Neuronal stem cell (in vitro differentiated cells): ENCODE results near the gene SYCP3. TPM values are rescaled to one million over a fixed set of nuclear protein-coding genes. Genes with fewer than 3 reads are reported as not detected.

Experiments used
- DNase-seq: peaks from one replicate; pipeline ENCODE4 v3.0.0-alpha.2; 2013; ENCODE audit warnings: low spot score
- H2AFZ ChIP-seq: one replicate; pipeline ENCODE4 v1.6.1; 2013; ENCODE audit warnings: mild to moderate bottlenecking, low read length, inconsistent platforms
- H2AK5ac ChIP-seq: 2 replicates; pipeline ENCODE4 v1.6.1; 2013; ENCODE audit warnings: low read depth, mild to moderate bottlenecking, inconsistent platforms, low read length, moderate library complexity, mixed read lengths
- H2BK120ac ChIP-seq: 2 replicates; pipeline ENCODE4 v1.6.1; 2013; ENCODE audit warnings: low read depth, mild to moderate bottlenecking, inconsistent platforms, low read length, moderate library complexity, mixed read lengths
- H2BK12ac ChIP-seq: one replicate; pipeline ENCODE4 v1.6.1; 2013; ENCODE audit warnings: low read length, inconsistent platforms
- H2BK15ac ChIP-seq: 2 replicates; pipeline ENCODE4 v1.6.1; 2013; ENCODE audit warnings: mild to moderate bottlenecking, low read length, inconsistent platforms, mixed read lengths
- H2BK5ac ChIP-seq: one replicate; pipeline ENCODE4 v1.6.1; 2013; ENCODE audit warnings: inconsistent platforms, mild to moderate bottlenecking, low read length, moderate library complexity
- H3K14ac ChIP-seq: one replicate; pipeline ENCODE4 v1.6.1; 2013; ENCODE audit warnings: low read length, inconsistent platforms
- H3K18ac ChIP-seq: 2 replicates; pipeline ENCODE4 v1.6.1; 2013; ENCODE audit warnings: low read length, inconsistent platforms
- H3K23ac ChIP-seq: 2 replicates; pipeline ENCODE4 v1.6.1; 2013; ENCODE audit warnings: low read depth, mild to moderate bottlenecking, mixed read lengths, low read length, inconsistent platforms; ENCODE audit not compliant: poor library complexity
- H3K27ac ChIP-seq: replicated peaks from 3 replicates; pipeline ENCODE4 v1.5.1; 2013; ENCODE audit warnings: low read length, inconsistent platforms
- H3K27me3 ChIP-seq, 3 experiments: 2 replicates each; pipeline ENCODE4 v1.6.1; 2013; ENCODE audit warnings: low read length in 3 of 3, mild to moderate bottlenecking in 2 of 3, inconsistent platforms in 1 of 3, low read depth in 1 of 3, mixed read lengths in 1 of 3, moderate library complexity in 1 of 3; ENCODE audit not compliant: control insufficient read depth in 3 of 3, insufficient read depth in 3 of 3
- H3K36me3 ChIP-seq, 2 donors: replicated peaks in 1 of 2; 2 replicates each; pipeline ENCODE4 v1.6.1; 2013; ENCODE audit warnings: low read length in 2 of 2; ENCODE audit not compliant: control insufficient read depth in 2 of 2, insufficient read depth in 2 of 2
- H3K4ac ChIP-seq: 2 replicates; pipeline ENCODE4 v1.6.1; 2013; ENCODE audit warnings: inconsistent platforms, mild to moderate bottlenecking, low read length, moderate library complexity
- H3K4me1 ChIP-seq, 2 donors: 1 replicate in 1 of 2; 2 replicates in 1 of 2; pipeline ENCODE4 v1.6.1; 2013; ENCODE audit warnings: low read length in 2 of 2, low read depth in 1 of 2; ENCODE audit not compliant: control insufficient read depth in 2 of 2, insufficient read depth in 1 of 2
- H3K4me2 ChIP-seq: one replicate; pipeline ENCODE4 v1.6.1; 2013; ENCODE audit warnings: mild to moderate bottlenecking, low read length, inconsistent platforms; ENCODE audit not compliant: insufficient read depth, poor library complexity, severe bottlenecking
- H3K4me3 ChIP-seq, 2 donors: 2 replicates each; pipeline ENCODE4 v1.5.1; 2013; ENCODE audit warnings: low read length in 2 of 2, mild to moderate bottlenecking in 2 of 2, inconsistent platforms in 1 of 2, moderate library complexity in 1 of 2
- H3K79me1 ChIP-seq: one replicate; pipeline ENCODE4 v1.6.1; 2013; ENCODE audit warnings: low read depth, mild to moderate bottlenecking, inconsistent platforms, low read length, moderate library complexity
- H3K9ac ChIP-seq: one replicate; pipeline ENCODE4 v1.6.1; 2013; ENCODE audit warnings: mild to moderate bottlenecking, low read depth, low read length, inconsistent platforms; ENCODE audit not compliant: poor library complexity
- H3K9me3 ChIP-seq, 2 donors: replicated peaks in 1 of 2; 2 replicates each; pipeline versions ENCODE3 to v1.6.1; 2013; ENCODE audit warnings: low read length in 2 of 2, mild to moderate bottlenecking in 2 of 2, inconsistent platforms in 1 of 2, low read depth in 1 of 2, mixed read lengths in 1 of 2, moderate library complexity in 1 of 2; ENCODE audit not compliant: control insufficient read depth in 2 of 2, insufficient read depth in 1 of 2
- H4K8ac ChIP-seq: one replicate; pipeline ENCODE4 v1.6.1; 2013; ENCODE audit warnings: low read depth, mild to moderate bottlenecking, inconsistent platforms, low read length, moderate library complexity
- H4K91ac ChIP-seq: one replicate; pipeline ENCODE4 v1.6.1; 2013; ENCODE audit warnings: low read length, low read depth, mild to moderate bottlenecking, inconsistent platforms; ENCODE audit not compliant: poor library complexity
- WGBS, 2 donors: extraction: QIAGEN DNeasy Blood & Tissue Kit; methylation state at CpG; one replicate each; pipeline ENCODE4 v1.1.7; 2013; ENCODE audit warnings: missing lambda C conversion rate in 2 of 2, mixed read lengths in 1 of 2; ENCODE audit not compliant: insufficient read length in 2 of 2, insufficient replicate concordance in 1 of 2; ENCODE audit errors: extremely low coverage in 2 of 2; 5-methylcytosine and 5-hydroxymethylcytosine counted together
- small RNA-seq: library from polyadenylated mRNA; stranded (forward); fragments of <200 nt; extraction: miRNeasy Mini kit (QIAGEN cat#:217004); gene quantifications from one replicate; pipeline ENCODE3, GENCODE V24; 2013; ENCODE audit not compliant: insufficient read depth

SYCP3 gene

GRCh38 chr12:101680647-101681046, 58.6 kb downstream of the SYCP3 start:
- Histone ChIP-seq H3K9me3 (no peaks in the 10 kb centered on the region), H3K9ac (no peak overlapping the region), H2BK12ac (no peak overlapping the region), H2BK15ac (no peak overlapping the region), H2BK5ac (no peak overlapping the region), H3K4me2 (no peak overlapping the region), H3K27me3 (no peaks in the 10 kb centered on the region), H3K14ac (no peak overlapping the region), H4K8ac (no peak overlapping the region), H2BK120ac (no peak overlapping the region), H4K91ac (no peak overlapping the region), H3K18ac (no peak overlapping the region), H2AK5ac (no peak overlapping the region), H3K23ac (no peak overlapping the region), H3K4ac (no peak overlapping the region), H3K4me1 (no peaks in the 10 kb centered on the region), H3K4me3 (no peak overlapping the region), H3K27ac (no peak overlapping the region), H2AFZ (no peak overlapping the region), H3K79me1 (no peaks in the 10 kb centered on the region), H3K36me3 (no peaks in the 10 kb centered on the region)
- DNase-seq: no peak

GRCh38 chr12:101680240-101680639, 59.0 kb downstream of the SYCP3 start:
- Histone ChIP-seq H2BK12ac (no peak overlapping the region), H2BK15ac (no peak overlapping the region), H3K36me3 (no peaks in the 10 kb centered on the region), H4K8ac (no peak overlapping the region), H3K23ac (no peak overlapping the region), H2AFZ (no peak overlapping the region), H3K4me1 (no peaks in the 10 kb centered on the region), H3K18ac (no peak overlapping the region), H3K14ac (no peak overlapping the region), H2BK120ac (no peak overlapping the region), H4K91ac (no peak overlapping the region), H3K4me2 (no peak overlapping the region), H3K4ac (no peak overlapping the region), H2BK5ac (no peak overlapping the region), H2AK5ac (no peak overlapping the region), H3K9me3 (no peaks in the 10 kb centered on the region), H3K9ac (no peak overlapping the region), H3K79me1 (no peaks in the 10 kb centered on the region), H3K27ac (no peak overlapping the region), H3K4me3 (no peak overlapping the region), H3K27me3 (no peaks in the 10 kb centered on the region)
- no peak for DNase-seq
- no CpG with 5 or more reads among the region's 3 CpGs for WGBS, 2 donors

Small RNA genes lying within 50 kb of the gene (small RNA-seq; reads per million reads assigned to genes)
- gene RNA5SP368 (not detected), gene RNU6-101P (not detected), gene RNY1P16 (not detected)
